ENCODE data around the gene SCUBE1.

Gene SCUBE1

DNA sequence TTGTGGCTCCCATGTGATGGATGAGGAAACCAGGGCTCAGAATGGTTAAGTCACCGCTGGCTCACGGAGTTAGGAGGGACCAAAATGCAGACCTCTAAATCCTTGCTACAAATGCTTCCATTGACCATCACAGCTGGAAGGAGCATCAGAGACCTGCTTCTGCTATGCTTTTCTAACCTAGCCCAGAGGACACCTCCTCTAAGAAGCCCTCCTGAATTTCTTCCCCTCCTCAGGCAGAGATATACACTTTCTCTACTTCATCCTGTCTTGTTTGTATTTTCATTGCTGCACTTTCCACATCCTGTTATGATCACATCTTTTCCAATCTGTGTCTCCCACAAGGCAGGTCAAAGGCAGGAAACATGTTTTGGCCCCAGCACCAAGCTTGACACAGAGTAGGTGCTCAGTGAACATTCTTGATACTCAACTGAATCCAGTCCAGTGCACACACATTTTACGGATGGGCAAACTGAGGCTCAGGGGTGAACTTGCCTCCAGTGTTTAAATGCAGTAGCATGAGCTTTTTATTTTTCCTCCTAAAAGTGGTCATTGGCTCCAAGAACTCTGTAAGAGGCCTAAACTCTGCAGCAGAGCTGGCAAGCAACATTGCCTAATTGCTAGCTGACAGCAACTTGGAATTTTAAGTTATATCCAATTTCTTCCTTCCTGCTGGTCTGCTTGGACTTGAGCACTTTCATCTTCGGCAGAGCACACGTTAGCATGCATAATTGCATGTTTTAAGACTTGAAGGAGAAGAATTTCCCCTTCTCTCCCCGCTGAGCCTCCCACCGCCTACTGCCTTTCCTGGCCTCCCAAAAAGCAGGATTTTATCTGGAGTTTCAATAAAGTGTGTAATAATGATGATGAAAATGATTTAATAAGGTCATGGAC is 12.7 kb downstream of the SCUBE1 start:
- DNase-seq (ENCODE audit: insufficient read length, low spot score), result no peak
- FAIRE-seq, result no peak

DNA sequence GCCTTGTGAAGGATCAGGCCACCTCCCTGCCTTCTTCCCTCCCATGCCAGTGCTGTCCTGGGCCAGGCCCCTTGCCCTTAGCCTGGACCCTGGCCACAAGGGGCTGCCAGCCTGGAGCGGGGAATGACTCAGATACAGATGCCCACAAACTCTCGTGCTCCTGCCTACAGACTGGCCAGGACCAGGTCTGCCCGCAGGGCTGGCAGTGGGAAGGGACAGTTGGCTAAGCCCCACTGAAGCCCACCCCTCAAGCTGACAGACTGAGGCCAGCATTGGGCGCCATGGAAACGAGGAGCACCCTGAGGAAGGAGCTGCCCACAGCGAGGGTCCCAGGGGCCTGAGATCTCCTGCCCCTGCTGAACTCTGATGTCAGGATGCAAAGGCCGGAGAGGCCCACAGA is 14.1 kb downstream of the SCUBE1 start:
- FAIRE-seq, result no peak
- DNase-seq (ENCODE audit: insufficient read length, low spot score), result no peak

- FAIRE-seq (no peak), DNase-seq (ENCODE audit: insufficient read length, low spot score) (no peak)
Measured at GRCh38 chr22:43327157-43327438, 16.1 kb downstream of the SCUBE1 start.

DNA sequence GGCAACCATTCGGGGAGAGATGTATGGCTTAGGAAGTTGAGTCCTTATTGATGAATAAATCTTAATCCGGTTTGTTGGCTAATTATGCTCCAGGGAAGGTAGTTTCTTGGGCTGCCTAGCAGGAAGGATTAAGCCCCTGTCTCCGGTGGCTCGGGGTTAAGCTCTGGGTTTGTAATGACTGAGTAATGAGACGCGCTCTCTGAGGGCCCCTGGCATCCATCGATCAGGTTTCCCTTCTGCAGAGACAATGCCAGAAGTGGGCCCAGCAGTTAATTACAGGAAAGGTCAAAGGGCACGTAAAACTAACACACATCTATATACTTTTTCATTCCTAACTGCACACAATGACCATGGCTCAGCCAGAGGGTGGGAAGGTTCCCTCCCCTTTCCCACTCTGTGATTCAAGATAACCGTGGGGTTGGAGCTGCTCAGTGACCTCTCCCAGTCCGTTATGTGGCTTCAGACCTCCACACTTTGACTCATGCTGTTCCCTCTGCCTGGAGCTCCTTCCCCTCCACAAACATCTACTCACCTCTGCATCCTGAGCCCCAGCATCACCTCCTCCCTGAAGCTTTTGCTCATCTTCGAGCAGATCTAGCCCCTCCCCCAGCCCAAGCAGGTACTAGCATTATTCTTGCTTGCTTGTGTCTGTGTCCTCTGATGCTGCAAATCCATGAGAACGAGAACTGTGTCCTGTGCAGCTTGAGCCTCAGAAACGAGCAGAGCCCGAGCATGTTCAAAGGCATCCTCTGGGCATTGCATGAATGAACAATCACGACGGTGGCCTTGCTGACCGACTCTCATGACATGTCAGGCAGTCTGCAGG is 16.6 kb downstream of the SCUBE1 start:
- no peak for FAIRE-seq
- DNase-seq (ENCODE audit: insufficient read length, low spot score), result no peak

- FAIRE-seq, result no peak
- no peak for DNase-seq (ENCODE audit: insufficient read length, low spot score)
Measured at GRCh38 chr22:43325176-43325575, 18.0 kb downstream of the SCUBE1 start.

GRCh38 chr22:43320943-43321900 is 21.9 kb downstream of the SCUBE1 start:
- DNase-seq (ENCODE audit: insufficient read length, low spot score) (no peak), FAIRE-seq (no peak)

DNA sequence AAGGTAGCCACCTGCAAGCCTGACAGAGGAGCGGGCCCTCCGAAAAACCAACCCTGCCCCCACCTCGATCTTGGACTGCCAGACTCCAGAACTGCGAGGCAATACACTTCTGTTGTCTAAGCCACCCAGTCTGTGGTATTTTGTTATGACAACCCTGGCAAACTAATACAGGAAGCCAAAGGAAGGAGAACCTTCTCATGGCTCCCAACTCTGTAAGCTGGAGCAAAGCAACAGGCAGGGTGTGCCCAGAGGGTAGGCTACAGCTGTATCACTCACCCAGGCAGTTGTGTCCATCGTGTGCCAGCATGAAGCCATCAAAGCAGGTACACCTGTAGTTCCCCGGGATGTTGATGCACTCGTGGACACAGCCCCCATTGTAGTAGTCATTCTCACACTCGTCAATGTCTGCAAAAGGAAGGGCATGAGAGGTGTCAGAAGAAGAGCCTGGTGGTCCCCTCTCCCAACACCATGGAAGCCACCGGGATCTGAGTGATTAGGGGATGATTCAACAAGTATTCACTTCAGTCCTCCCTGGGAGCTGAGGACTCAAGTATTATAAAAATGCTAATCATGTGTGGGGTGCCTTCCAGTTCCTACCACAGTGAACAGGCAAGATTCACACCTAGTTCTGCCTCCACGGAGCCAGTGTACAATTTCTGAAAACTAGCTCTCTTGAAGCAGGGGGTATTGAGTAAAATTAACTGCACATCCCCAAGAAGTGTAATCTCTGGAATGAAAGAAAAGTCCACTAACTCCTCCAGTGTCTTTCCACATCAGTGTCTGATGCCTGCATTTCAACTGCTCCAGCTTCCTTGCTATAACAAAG is 23.3 kb downstream of the SCUBE1 start:
- DNase-seq (ENCODE audit: insufficient read length, low spot score), result no peak
- no peak for FAIRE-seq

DNA sequence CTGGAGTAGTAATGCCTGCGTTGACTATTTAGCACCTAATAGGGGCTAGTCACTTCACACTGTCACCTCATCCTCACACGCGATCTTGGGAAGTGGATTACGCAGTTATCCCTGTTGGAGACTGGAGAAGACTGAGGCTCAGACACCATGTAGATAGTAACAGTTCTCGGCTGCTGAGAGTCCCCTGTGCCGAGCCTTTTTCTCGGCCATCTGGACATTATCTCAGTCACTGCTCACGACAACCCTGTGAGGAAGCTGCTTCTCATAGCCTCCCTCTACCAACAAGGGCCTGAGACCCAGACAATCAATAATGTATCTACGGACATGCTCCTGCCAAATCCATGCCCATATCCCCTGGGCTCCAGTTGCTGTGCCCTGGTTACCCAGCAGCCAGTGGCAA is 25.9 kb downstream of the SCUBE1 start:
- no peak for DNase-seq (ENCODE audit: insufficient read length, low spot score)
- no peak for FAIRE-seq

DNA sequence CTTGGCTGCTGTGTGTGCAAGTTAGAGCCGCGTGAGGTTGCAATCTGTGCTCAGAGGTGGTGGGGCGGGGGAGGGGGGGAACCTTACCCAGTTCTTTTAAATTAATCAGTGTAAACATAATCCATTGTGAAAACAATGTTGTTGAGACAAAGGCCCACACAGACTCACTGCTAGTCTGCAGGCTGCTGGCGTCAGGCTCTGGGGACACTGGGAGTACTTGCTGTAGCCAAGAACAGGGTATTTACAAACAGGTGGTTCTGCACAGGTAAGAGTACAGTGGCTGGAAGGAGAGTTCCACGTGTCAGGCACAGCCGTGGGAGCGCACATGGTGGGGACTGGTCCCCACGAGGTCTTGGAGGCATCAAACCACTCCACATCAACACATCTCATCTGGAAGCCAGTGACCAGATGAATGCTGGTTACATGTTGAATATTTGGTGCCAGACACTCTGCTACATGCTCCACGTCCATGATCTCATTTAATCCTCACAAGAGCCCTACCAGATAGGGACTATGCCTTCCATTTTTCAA is 27.4 kb downstream of the SCUBE1 start:
- no peak for FAIRE-seq

DNA sequence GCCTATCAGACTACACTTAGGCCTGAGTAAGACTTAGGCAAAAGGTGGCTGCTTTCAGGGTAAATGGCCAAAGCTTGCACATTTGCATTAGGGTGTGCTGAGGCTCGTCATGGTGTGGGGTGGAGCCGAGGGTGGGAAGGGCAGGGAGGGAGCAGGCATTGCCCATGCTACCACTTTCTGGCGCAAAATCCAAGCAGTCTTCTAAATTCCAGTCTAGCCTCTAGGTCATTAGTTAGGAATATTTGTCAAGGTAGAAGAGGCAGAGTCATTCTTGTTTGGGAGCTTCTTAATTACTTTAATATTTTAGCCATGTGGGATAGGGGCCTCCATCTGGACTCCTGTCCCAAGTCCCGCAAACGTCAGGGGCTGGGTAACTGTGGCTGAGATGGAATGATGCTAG is 28.6 kb downstream of the SCUBE1 start:
- DNase-seq (ENCODE audit: insufficient read length, low spot score) (no peak), FAIRE-seq (no peak)

More for the DNA sequence above, 27.4 kb downstream of the SCUBE1 start:
- DNase-seq (ENCODE audit: insufficient read length, low spot score), result no peak

DNA sequence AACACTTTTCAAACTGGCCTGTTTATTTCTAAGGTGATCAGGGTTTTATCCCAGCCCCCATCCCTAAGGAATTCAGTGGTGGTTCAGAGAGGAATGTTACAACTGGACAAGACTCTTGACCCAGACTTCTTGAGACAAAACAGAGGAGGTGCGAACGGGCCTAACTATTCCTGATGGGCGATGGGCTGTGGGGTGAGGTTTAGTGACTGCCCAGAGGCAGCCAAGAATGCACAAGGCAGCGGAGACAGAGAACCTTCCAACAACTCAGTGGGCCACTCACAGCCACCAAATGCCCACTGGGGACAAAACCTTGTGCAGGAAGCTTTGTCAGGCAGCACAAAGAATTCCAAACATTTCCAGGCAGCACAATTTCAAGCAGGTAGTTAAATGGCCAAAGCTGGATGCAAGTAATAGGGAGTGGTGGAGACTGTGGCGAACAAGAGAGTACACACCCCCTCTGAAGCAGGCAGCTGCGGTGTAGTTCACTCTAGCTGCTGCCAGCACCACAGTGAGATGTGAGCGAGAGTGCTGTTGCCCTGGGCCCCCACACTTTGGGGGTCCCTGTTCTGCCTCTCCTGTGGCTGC is 29.2 kb downstream of the SCUBE1 start:
- no peak for FAIRE-seq
- DNase-seq (ENCODE audit: insufficient read length, low spot score), result no peak

DNA sequence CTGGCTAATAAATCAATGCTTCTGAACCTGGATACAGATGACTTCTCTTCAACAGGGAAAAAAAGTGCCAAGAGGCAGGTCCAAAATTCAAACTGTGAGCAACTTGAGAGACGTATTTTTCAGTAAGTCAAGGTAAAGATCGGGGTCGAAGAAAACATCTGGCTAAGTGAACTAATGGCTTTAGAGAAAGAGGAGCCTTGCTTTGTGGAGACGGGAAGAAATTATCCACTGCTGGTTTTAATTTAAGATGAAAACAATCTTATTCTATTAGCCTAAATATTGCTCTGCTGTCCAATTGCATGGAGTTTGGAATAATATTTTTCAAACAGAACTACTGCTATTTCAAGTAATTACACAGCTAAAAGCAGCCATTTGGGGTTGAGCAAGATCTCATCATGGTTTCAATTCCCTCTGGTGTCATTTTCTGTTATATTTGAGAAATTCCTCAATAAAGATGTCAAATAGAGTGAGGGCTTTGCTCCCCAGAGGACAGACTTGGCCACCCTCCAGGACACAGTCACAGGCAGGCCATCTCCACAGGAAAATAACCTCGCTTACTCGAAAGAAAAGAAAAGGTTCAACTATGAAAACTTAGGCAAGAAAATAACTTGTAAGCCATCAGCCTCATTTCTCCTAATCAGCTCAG is 29.8 kb downstream of the SCUBE1 start:
- DNase-seq (ENCODE audit: insufficient read length, low spot score) (no peak), FAIRE-seq (no peak)

DNA sequence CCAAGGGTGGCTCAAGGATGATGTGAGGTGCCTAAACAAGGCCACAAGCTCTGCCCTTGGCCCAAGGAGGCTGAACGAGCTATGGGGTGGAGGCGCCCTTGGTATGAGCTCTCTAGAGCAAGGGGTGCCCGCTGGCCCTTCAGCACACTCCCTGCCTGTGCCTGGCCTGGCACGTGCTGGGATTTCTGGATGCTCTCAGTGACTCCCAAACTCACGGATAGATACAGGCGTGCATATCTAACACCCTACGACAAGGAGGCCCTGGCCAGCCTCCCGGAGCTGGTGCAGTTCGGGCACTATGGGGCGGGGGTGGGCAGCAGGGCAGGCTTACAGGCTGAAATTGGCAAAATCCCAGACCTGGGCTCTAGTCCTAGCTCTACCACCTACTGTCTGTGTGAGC is 30.6 kb downstream of the SCUBE1 start:
- DNase-seq (ENCODE audit: insufficient read length, low spot score) (no peak), FAIRE-seq (no peak)

DNA sequence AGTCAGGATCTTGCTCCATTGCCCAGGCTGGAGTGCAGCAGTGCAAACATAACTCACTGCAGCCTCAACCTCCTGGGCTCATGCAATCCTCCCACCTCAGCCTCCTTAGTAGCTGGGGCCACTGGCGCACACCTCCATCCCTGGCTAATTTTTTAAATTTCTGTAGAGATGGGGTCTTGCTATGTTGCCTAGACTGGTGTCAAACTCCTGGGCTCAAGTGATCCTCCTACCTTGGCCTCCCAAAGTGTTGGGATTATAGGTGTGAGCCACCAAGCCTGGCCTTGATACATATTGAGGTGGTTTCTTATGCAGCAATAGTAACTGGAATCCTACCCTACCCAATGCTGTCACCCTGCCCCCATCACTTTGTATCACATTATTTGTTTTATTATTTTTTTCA is 32.4 kb downstream of the SCUBE1 start:
- DNase-seq (ENCODE audit: insufficient read length, low spot score) (no peak), FAIRE-seq (no peak)

GRCh38 chr22:43310311-43310710 is 32.9 kb downstream of the SCUBE1 start:
- DNase-seq (ENCODE audit: insufficient read length, low spot score) (no peak), FAIRE-seq (no peak)

DNA sequence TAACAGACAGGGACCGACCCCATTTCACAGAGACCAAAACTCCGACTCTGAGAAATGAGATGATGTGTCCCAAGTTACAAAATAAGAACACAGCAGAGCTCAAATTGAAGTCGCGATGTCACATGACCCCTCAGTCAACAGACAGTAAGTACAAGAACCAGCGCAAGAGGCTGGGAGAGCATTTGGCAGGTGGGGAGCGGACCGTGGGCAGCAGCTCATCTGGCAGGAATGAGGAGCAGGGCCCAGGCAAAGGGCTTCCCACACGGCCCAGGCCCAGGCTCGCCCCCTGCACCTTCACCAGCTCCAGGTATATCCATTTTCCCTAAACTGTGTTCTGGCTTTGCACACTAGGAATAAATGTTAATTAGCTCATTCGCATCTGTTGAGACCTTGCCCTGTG is 34.3 kb downstream of the SCUBE1 start:
- DNase-seq (ENCODE audit: insufficient read length, low spot score) (no peak), FAIRE-seq (no peak)

GRCh38 chr22:43308060-43308830 is 34.9 kb downstream of the SCUBE1 start:
- no peak for DNase-seq (ENCODE audit: insufficient read length, low spot score)

DNA sequence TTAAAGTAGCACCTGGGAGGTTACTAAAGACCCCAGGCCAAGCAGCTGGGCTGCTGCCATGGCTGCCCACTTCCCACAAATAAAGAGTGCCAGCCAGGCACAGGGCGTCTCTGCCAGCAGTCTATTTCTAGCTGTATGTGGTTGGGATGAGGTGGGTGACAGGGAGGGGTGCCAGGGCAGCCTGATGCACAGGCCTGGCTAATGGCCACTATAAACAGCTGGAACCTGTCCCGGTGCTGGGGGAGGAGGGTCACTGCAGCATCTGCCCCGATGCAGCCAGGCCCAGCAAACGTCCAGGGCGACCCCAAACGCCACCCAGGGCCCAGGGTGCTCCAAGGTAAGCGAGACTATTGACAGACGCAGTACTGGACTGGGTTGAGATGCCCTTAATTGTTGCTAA is 37.4 kb downstream of the SCUBE1 start:
- DNase-seq (ENCODE audit: insufficient read length, low spot score), result no peak
- no peak for FAIRE-seq

More at GRCh38 chr22:43308060-43308830, 34.9 kb downstream of the SCUBE1 start:
- FAIRE-seq, result no peak

Measured in GM19239 (cell line).